Suprapubic skin (tissue), 4 donors: ENCODE measurements around the gene ZNF441.

ENCODE experiments used
- CTCF ChIP-seq, 2 donors: fragments of 200-600 bp in 1 of 2; fragments of 450-650 bp in 1 of 2; sonication (generic) in 1 of 2; IDR thresholded peaks; one replicate each; pipeline ENCODE4 v1.5.1; 2016 to 2019; ENCODE audit warnings: antibody characterized with exemption in 2 of 2, mild to moderate bottlenecking in 1 of 2, moderate library complexity in 1 of 2
- EP300 ChIP-seq: sonication (generic); formaldehyde crosslinking; IDR thresholded peaks from one replicate; pipeline ENCODE4 v1.6.1; 2017; ENCODE audit warnings: antibody characterized with exemption
- POLR2A ChIP-seq, 2 donors: fragments of 450-650 bp; IDR thresholded peaks; one replicate each; pipeline ENCODE4 v1.6.1; 2017; ENCODE audit warnings: antibody characterized with exemption in 2 of 2, mild to moderate bottlenecking in 2 of 2, moderate library complexity in 2 of 2
- POLR2AphosphoS5 ChIP-seq, 3 donors: sonication (generic); formaldehyde crosslinking; IDR thresholded peaks; one replicate each; pipeline ENCODE4 v1.6.1; 2017; ENCODE audit warnings: antibody characterized with exemption in 3 of 3

DNA sequence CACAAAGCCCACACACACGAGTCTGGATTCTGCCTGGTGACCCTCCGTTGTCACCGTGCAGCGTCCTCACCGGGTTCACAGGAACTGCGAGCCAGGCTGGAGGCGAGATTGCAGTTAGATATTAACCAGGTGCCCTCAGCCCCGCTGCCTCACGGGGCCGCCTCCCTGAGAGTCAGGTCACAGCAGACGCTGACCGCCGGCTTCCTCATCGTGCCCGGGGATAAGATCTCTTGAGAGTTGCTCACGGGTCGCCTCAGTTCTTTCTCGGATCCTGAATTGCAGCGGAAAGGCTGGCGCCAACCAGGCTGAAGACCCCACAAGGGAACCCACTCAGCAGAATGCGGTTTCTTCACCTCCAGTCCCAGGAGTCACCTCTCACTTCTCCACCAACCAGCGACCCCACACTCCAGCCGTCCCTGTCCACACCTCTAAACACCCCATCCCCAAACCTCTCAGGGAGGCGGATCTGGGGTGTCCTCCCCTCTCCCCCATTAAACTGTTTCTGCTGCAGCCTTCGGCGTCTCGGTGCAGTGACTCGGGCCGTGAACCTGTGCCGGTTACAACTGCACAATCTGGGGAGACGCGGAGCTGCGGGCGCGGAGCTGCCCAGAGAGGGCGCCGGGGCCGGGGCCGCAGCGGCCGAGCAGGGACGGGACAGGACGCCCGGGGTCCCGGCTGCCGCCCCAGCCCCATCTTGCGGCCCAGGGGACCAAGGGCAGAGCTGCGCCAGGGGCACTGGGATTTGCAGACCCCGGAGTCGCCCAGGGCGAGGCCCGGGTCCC, 28.6 kb upstream of the ZNF441 start:
- TF ChIP-seq CTCF (IDR thresholded peaks at IDR 0.05) = no peak
- TF ChIP-seq POLR2A (IDR thresholded peaks at IDR 0.05) = no peak
- TF ChIP-seq POLR2AphosphoS5 (IDR thresholded peaks at IDR 0.05) = no peak
- no peak for TF ChIP-seq EP300
